Inflammatory macrophage (primary cell): Measurements from ENCODE around the gene PRSS36.
A peak's percentile ranks its signal among the peaks of the same experiment; 100 is the strongest.
"Not testable (repeated sequence)": the region's sequence is repeated elsewhere in the genome, so short reads cannot be mapped to it uniquely, and the experiment has no call there.

Experiments used
- DNase-seq, 2 donors: peaks; one replicate each; pipeline ENCODE4 v3.0.0-alpha.2; 2020 to 2022

PRSS36 gene

DNA sequence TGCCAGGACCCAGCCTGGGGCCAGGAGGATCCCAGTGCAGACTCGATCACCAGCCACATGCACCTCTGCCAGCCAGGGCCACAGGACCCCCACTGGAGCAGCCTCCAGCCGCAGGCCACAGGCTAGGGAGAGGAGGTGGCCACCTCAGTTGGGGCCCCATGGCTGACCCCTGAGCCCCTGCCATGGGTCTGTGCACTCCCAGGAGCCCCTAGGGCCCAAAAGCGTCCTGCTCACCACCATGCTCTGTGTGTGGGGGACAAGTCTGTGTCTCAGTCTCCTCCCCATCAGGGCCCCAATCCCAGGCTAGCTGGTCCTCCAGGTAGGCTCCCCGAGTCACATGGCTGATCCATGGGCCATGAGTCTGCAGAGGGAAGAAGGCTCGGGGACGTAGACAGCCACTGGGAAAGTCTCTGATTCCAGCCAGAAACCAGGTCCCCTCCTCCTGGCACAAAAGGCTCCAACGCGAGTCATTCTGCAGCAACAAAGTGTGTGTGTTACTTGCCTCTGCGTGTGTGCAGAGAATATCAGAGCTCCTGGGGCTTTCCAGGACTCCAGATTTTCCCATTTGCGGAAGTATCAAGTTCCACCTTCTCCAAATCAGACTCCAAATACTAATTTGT lies 8.3 kb downstream of the PRSS36 start:
- DNase-seq: no peak

DNA sequence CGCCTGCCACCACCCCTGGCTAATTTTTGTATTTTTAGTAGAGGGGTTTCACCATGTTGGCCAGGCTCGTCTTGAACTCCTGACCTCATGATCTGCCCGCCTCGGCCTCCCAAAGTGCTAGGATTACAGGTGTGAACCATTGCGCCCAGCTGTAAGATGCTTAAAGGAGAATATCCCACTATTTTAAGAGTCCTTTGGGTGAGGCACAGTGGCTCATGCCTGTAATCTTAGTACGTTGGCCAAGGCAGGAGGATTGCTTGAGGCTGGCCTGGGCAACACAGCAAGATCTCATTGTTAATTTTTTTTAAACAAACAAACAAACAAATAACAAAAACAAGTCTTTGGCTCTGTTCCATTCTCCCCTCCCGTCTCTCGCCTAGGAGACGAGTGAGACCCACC lies 8.8 kb downstream of the PRSS36 start:
- DNase-seq: not testable (repeated sequence)

DNA sequence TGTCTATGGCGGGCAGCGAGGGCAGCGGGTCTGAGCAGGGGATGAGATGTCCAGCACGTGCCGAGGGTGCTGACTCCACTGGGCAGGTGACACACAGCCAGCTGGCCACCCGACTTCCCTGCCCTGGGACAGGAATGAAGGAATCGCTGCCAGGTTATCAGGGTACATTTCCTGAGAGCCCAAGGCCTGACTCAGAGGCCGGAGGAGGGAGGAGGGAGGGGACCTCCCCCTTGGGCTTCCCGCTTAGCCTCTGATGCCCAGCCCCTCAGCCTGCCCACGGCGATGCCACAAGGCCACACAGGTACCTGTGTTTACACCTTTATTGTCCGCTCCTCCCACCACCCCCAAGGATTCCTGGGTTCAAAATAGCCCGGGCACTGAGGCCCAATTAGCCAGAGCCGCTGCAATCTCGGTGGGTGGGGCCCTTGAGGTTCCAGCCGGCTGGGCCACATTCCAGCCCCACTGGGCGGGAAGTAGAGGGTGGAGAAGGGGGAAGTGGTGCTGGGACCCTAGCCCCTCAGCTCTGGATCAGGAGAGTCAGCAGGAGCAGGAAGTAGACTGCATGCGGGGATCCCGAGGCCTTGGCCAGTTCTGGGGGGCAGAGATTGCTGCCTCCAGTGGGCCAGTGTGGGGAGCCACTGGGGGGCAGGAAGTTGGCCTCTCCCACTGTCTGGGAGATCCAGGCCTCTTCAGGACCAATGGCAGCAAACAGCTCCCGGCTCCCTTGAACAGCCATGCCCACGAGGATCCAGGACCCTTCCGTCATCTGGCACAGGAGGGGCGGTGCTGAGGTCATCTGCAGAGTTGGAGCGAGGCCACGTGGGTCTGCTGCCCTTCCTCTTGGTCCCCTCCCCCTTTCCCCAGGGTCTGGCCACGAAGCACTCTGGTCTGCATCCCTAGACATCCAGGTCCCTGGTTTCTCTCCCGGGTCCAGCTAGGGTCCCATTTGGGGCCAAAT lies 11.0 kb downstream of the PRSS36 start:
- DNase-seq: no peak

DNA sequence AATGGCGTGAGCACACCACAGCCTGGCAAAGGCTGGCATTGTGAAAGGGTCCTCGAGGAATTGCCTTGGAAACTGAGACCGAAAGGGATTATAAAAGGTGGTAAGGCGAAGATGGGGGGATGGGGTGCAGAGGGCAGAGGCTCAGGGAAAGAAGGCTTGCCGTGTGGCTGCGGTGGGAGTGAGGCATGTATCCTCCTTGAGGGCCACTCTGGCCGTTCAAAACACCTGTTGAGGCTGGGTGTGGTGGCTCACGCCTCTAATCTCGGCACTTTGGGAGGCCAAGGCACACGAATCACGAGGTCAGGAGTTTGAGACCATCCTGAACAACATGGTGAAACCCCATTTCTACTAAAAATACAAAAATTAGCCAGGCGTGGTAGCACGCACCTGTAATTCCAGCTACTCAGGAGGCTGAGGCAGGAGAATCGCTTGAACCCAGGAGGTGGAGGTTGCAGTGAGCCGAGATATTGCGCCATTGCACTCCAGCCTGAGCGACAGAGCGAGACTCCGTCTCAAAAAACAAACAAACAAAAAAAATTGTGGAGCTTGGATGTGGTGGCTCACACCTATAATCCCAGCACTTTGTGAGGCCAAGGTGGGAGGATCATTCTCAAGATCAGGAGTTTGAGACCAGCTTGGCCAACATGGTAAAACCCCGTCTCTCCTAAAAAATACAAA lies 12.9 kb downstream of the PRSS36 start:
- not testable (repeated sequence) for DNase-seq

DNA sequence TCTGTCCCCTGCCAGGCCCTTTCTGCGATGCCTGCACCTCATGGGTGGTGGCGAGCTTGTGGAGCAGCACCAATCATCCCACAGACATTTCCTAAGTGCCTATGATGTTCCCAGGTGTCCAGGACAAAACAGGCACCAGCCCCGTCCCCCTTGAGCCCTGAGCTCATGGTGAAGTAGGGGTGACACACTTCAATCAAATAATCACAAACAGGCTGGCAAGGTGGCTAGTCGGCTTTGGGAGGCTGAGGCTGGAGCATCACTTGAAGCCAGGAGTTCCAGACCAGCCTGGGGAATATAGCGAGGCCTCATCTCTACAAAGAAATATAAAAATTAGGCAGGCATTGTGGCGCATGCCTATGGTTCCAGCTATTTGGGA lies 13.6 kb downstream of the PRSS36 start:
- DNase-seq: no peak

DNA sequence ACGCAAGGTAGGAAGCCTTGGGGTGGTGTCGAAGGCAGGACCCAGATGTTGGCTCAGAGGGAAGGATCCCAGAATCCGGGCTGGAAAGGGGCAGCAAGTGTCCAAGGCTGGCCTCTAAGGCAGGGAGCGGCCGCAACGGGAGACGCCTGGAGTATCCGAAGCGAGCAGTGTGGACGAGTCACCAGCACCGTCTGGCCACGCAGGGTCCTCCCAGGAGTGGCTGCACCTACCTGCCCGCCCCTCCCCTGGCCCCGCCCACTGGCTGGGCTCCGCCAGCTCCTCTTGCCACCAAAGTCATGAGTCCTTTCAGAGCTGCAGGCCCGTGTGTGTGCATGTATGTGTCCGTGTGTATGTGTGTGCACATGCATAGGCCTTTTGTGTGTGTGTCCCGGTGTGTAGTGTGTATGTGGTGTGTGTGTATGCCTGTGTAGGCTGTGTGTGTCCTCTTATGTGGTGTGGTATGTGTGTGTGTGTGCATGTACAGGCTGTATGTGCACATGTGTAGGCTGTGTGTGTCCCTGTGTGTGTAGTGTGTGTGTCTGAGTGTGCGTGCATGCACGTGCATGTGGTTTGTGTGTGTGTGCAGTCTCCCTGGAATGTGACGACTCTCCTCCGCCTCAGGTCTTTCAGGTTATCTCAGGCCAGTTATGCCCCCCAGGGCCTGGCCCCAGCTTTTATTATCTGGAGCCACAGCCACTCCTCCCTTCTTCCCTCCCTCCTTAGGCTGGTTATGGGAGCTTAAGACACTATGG lies 14.2 kb downstream of the PRSS36 start, which contains the start of gene PRSS8:
Gene PRSS8 (minus strand): TSS at position 193 of the 752 bp plus-strand sequence. CDS start 229 bp downstream, outside the sequence.
- no peak for DNase-seq

DNA sequence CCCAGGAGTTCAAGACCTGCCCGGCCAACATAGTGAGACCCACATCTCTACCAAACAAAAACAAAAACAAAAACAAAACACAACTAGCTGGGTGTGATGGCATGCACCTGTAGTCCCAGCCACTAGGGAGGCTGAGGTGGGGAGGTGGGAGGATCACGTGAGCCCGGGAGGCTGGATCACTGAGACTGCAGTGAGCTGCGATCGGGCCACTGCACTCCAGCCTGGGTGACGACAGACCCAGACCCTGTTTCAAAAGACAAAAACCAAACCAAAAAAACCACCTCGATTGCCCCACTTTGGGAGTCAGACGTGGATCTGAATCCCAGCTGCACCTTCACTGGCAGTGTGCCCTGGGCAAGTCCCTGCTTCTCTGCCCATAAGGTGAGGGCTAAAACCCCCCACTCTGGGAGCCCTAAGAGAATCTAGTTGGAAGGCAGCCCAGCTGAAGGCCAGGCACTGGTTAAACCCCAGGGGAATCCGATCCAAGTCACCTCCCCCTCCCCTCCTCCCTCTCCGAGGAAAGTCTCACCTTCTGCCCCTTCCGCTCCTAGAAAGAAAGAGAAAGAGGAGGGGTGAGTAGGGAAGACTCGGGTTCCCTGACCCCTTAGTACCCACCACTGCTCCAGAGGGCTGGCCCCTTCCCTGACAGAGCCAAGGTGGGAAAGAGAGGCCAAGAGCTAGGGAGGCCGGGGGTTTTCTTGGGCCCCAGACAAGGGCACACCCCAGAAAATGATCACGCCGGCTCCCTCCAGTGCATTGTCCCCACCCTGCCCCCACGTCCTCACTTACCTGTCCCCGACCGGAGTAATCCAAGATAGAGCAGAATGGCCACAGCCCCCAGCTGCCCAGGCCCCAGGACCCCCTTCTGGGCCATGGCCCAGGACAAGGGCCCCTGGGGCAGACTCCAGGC lies 15.0 kb downstream of the PRSS36 start:
- DNase-seq: peak in 1 of 2 donors; percentile 20

DNA sequence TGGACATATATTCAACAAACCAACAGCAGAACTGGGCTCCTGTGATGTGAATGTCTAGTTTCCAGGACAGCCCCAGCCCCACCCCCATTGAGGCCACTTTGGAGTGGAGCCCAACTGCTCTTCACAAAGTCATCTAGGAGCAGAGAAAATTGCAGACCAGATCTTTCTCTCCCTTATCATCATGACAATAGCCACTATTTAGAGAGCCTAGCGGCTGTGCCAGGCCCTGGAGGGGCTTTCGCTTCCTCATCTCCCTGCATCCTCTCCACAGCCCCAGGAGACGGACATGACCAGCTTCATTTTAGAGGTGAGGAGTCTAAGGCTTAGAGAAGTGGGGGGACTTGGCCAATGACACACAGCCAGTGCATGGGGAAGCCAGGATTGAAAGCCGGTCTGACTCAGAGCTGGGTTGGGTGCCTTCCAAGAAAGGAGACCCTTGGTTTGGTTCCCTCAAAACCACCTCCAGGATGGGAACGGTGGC lies 15.7 kb downstream of the PRSS36 start:
- DNase-seq: peak in 1 of 2 donors; percentile 62

DNA sequence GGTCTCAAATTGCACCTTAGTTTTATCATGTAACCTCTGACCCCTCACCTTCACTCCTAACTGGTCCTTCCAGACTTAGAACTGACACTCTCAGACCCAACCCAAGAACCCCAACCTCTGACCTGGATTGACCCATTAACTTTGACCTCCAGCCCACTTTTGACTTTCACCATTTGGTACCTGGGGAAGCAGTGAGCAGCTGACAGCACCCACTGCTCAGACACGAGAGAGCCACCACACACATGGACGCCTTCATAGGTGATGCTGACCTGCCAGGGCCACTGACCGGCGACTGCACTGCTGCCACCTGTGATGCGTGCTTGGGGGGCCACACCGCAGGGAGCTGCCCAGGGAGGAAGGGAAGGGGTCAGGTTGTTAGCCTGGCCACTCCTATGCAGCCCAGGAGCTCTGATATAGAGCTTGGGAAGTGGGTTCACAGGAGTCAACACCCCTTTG lies 16.8 kb downstream of the PRSS36 start:
- no peak for DNase-seq

DNA sequence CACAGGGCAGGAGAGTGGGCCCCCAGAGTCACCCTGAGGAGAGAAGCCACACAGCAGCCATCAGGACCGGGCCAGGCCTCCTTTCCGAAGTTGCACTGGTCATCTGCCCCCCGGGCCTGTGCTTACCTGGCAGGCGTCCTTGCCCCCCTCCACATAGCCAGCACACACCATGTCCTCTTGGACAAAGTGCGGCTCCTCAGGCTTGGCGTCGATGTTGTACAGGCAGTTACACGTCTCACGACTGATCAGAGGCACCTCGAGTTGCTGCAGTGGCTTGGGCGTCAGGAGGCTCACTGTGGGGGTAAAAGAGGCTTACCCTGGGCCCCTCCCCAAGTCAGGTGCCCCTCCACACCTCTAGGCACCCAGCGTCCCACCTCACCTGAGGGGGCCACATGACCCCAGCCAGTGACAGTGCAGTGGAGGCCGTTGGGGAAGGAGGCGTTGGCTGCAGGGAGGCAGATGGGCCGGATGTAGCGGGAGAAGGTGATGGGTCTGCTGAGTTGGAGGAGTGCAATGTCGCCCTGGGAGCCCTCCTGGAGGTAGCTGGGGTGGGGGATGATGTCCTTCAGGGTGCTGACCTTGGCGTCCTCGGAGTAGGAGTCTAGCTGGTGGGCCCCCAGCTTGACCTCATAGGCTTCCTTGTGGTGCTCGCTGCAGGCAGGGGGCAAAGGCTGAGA lies 17.4 kb downstream of the PRSS36 start:
- DNase-seq: no peak

DNA sequence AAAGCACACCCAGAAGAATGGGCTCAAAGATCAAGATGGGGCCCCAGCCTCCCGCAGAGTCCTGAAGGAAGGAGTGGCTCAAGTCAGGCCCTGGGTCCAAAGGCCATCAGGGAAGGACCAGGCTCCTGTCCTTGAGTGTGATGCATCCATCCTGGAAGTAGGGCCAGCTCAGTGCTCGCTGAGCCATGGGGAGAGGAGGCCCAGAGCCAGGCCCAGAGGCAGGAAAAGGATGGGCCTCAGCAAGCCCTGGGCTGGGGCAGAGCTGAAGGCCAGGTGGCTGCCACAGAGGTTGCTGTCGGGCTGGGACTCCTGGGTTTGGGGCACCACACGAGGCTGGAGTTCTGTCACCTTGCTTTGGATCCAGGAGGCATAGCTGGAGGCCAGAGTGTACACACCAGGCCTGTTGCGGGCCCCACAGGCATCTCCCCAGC lies 18.0 kb downstream of the PRSS36 start:
- no peak for DNase-seq

DNA sequence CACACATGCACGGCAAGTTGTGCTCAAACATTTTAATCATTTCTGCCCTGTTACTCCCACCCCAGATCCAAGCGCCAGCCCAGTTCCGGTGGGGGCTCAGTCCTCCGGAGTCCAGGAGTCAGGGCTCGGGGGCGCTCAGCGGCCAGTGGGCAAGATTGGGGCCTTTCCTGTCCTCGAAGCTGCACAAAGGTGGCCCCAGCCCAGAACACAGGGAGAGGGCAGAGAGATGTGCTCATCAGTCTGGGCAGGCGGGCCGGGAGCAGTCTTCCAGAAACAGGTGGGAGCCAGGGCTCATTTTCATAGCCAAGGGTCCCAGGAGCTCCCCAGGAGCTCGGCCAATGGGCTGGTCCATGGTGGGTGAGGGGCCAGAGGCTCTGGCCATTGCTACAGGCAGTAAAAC lies 18.4 kb downstream of the PRSS36 start:
- no peak for DNase-seq

DNA sequence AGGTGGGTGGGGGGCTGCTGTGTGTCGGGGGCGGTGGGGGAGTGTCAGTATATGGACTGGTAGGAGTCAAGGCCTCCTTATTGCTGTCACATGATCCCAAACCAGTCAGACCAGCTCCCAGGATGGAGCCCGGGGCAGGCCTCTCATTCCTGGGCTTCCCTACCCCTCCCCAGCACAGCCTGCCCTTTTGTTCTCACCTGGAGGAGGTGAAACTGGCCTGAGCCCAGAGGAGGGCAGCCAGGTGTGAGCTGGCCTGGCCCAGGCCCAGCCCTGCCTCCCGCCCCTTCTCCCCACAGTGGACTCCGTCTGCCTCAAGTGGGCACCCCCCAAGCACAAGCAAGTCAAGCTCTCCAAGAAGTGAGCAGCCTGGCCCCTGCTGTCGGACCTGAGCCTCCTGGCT lies 19.0 kb downstream of the PRSS36 start:
- no peak for DNase-seq

DNA sequence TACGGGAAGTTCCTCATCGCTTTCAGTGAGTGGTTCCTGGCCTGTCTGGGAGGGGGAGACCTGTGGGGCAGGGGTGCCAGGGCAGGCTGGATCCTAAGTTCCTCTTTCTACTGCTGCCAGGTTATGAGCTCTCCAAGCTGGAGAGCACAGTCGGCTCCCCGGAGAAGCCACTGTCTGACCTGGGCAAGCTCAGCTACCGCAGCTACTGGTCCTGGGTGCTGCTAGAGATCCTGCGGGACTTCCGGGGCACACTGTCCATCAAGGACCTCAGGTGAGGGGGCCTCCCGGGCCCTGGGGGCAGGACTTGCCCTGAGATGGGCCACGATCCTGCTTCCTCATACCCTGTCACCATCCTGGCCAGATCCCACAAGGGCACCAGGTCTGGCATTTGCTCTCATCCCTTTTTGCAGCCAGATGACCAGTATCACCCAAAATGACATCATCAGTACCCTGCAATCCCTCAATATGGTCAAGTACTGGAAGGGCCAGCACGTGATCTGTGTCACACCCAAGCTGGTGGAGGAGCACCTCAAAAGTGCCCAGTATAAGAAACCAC lies 19.5 kb downstream of the PRSS36 start:
- DNase-seq: peak; percentile 53 to 64

DNA sequence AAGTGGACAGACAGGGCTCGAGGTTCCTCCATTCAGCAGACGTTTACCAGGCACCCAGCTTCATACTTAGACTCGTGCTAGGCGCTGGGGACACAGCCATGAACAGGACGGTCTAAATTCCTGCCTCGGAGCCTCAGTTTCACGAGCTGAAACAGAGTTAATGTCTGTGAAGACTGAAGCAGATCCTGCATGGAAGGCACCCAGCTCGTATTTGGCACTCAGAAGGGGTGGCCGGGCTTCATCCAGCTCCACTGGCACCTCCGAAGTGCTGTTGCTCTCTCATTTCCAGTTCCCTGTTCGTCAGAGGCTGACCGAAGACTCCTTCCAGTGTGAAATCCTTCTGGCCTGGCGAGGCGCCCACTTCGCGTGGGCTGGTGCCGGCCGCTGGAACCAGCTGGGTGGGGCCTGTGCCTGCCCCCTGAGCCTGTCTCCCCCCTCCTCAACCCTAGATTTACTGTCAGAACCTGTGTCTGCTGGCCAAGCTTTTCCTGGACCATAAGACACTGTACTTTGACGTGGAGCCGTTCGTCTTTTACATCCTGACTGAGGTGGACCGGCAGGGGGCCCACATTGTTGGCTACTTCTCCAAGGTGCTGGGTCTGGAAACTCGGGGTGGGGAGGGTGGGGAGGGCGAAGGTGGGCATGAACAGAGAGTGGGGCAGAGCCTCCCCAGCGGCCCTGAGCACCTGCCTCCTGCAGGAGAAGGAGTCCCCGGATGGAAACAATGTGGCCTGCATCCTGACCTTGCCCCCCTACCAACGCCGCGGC lies 20.1 kb downstream of the PRSS36 start:
- DNase-seq: peak; percentile 88 to 89

DNA sequence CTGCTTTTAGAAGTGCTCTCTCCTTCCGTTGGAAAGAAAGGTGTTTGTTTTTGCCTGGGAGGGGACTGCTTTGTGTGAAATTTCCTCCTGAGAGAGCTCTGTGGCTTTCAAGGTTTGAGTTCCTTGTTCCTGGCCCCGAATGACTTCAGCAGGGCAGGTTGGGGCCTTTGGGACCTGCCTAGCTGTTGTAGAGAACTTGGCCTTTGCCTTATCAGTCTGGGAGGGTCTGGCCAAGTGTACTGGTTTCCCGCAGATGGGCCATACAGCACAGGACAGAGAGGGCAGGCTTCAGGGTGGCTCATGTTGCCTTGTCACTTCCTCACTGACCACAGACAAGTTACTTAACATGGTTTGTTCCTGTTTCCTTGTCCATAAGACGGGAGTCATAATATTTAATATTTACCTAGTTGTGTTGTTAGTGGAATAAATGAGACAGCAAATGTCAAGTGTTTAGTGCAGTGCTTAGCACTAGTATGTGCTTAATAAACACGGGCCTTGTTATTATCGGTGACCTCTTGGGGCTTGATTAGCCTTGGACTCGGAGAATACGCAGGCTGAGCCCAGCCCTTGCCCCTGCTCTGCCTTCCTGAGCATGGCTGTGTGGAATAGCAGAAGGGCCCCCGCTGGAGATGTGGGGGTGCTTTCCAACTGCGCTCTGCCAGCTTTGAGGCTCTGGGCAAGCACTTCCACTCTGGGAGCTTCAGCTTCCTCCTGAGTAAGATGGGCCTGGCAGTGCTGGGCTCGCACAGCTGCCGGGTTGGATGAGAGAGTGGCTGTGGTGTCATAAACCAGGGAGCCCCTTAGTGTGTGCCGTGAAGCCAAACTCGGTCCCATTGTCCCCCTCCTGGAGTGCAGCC lies 20.9 kb downstream of the PRSS36 start:
- peak; percentile 94 to 95 for DNase-seq

DNA sequence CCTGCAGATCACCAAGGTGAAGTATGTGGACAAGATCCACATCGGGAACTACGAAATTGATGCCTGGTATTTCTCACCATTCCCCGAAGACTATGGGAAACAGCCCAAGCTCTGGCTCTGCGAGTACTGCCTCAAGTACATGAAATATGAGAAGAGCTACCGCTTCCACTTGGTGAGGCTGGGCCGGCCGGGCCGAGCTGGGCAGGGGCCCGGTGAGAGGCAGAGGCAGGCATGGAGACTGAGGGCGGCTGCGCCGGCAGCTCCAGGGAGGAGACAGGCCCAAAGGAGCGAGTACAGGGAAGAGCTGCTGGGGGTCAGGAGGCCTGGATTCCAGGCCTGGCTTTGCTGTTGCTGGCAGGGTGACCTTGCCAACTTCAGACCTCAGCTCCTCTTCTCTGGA lies 22.7 kb downstream of the PRSS36 start:
- no peak for DNase-seq

DNA sequence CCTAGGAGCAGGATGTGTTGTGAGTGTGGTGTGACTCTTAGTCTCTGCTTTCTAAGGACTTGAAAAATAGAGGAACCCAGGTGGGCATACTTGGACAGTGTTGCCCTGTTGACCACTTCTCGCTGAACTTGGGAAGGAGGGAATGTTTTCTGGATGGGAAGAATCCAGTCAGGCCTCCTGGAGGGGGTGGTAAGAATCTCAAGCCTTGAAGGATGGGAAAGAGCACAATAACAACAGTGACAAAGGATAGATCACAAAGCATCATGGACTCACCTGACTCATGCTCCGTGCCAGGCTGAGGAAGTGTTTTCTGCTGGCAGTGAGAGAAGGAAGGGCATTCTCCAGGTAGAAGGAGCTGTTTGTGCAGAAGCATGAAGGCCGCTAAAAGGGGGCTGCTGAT lies 24.0 kb downstream of the PRSS36 start:
- DNase-seq: no peak
